MM.1S (cell line): ENCODE measurements around the gene NOS2.

ENCODE experiments used
- EZH2 ChIP-seq: fragments of 300-600 bp; sonication (generic); optimal IDR thresholded peaks from 2 replicates; pipeline ENCODE3; 2017; ENCODE audit warnings: low read depth, mild to moderate bottlenecking, antibody characterized with exemption, low read length, mixed read lengths
- EZH2phosphoT487 ChIP-seq: fragments of 300-600 bp; sonication (generic); IDR thresholded peaks from 2 replicates; pipeline ENCODE4 v1.6.1; 2018; ENCODE audit warnings: antibody characterized with exemption, low read length
- TF ChIP-seq, protein P1 (sequence below): fragments of 300-600 bp; sonication (generic); IDR thresholded peaks from 2 replicates; pipeline ENCODE4 v1.5.1; 2016; ENCODE audit warnings: antibody characterized with exemption, low read length, mixed read lengths

DNA sequence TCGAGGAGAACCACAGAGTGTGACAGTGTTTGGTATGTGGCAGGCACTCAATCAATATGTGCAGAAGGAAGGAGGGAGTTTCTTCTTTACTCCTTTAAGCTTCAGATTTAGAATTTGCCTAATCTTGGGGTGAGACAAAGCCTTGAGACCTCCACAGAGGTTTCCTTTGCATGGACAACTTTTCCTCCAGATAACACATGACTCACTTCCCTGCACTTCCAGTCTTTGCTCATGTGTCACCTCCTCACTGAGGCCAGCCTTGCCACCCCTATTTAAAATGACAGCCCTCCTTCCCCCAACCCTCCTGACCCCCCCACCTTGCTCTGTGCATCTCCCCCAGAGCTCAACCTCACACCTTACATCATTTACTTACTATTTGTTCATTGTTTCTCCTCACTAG, 17.4 kb upstream of the NOS2 start:
- TF ChIP-seq, protein P1, sequence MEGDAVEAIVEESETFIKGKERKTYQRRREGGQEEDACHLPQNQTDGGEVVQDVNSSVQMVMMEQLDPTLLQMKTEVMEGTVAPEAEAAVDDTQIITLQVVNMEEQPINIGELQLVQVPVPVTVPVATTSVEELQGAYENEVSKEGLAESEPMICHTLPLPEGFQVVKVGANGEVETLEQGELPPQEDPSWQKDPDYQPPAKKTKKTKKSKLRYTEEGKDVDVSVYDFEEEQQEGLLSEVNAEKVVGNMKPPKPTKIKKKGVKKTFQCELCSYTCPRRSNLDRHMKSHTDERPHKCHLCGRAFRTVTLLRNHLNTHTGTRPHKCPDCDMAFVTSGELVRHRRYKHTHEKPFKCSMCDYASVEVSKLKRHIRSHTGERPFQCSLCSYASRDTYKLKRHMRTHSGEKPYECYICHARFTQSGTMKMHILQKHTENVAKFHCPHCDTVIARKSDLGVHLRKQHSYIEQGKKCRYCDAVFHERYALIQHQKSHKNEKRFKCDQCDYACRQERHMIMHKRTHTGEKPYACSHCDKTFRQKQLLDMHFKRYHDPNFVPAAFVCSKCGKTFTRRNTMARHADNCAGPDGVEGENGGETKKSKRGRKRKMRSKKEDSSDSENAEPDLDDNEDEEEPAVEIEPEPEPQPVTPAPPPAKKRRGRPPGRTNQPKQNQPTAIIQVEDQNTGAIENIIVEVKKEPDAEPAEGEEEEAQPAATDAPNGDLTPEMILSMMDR = no peak
- TF ChIP-seq EZH2phosphoT487 (no peak), EZH2 (no peak)
